ENCODE data around the gene ITGA1. TPM values are rescaled to one million over a fixed set of nuclear protein-coding genes. Genes with fewer than 3 reads are reported as not detected.

ITGA1 gene
- total and polyA plus RNA-seq, 2 of the 8 experiments (the other 6 are each of a cell fraction or from before 2014, with no cell fraction given), result 2.3 to 9.0 TPM

GRCh38 chr5:53002491-53002890 is 214.8 kb downstream of the ITGA1 start:
- Histone ChIP-seq H2AK5ac (ENCODE audit: low read depth, low read length) (no peak overlapping the region), H3K27me3 (replicated peaks in 1 of 4; ENCODE audit: control insufficient read depth in 3 of 4, extremely low read depth in 1 of 4, insufficient read depth in 3 of 4, low read length in 3 of 4) (peaks cover 0 to 1% (median 0%) of the 10 kb centered on the region in 4 experiments; a peak in 1 of 7 replicates), H3K79me2 (ENCODE audit: control insufficient read depth in 1 of 2, insufficient read depth in 2 of 2, low read length in 2 of 2) (no peaks in the 10 kb centered on the region), H2BK120ac (replicated peaks; ENCODE audit: low read depth, low read length) (no peak overlapping the region), H3K4ac (replicated peaks; ENCODE audit: insufficient read length, low read depth, low read length) (no peak overlapping the region), H3K14ac (ENCODE audit: insufficient read length) (no peak overlapping the region), H3K4me2 (ENCODE audit: insufficient read depth in 1 of 2, low read depth in 2 of 2, low read length in 2 of 2) (no peak overlapping the region), H4K8ac (ENCODE audit: extremely low read depth, insufficient read depth, low read length) (no peak overlapping the region), H2BK5ac (ENCODE audit: low read depth, low read length) (no peak overlapping the region), H3K4me1 (replicated peaks in 1 of 4; ENCODE audit: control insufficient read depth in 3 of 4, insufficient read depth in 4 of 4, low read length in 3 of 4) (no peaks in the 10 kb centered on the region), H2BK15ac (ENCODE audit: low read length) (no peak overlapping the region), H3K56ac (replicated peaks; ENCODE audit: insufficient read length, low read depth, low read length) (no peak overlapping the region), H3K4me3 (ENCODE audit: extremely low read depth in 1 of 4, insufficient read depth in 2 of 4, low read depth in 3 of 4, low read length in 4 of 4) (no peak overlapping the region), H3K9ac (replicated peaks in 1 of 4; ENCODE audit: extremely low read depth in 1 of 4, low read depth in 3 of 4, low read length in 3 of 4) (no peak overlapping the region), H4K91ac (replicated peaks; ENCODE audit: insufficient read length, low read length) (no peak overlapping the region), H3K23me2 (ENCODE audit: low read depth, low read length) (no peaks in the 10 kb centered on the region), H2AFZ (ENCODE audit: low read length) (no peak overlapping the region), H3K18ac (ENCODE audit: extremely low read depth, low read length) (no peak overlapping the region), H2BK12ac (ENCODE audit: low read depth, low read length) (no peak overlapping the region), H3K27ac (ENCODE audit: low read depth, low read length) (no peak overlapping the region), H3K23ac (ENCODE audit: insufficient read length) (no peak overlapping the region), H3K79me1 (ENCODE audit: low read depth, low read length) (no peaks in the 10 kb centered on the region), H4K5ac (ENCODE audit: insufficient read length, low read depth, low read length) (no peak overlapping the region), H3K36me3 (ENCODE audit: control insufficient read depth in 2 of 4, insufficient read depth in 4 of 4, low read length in 3 of 4) (no peaks in the 10 kb centered on the region), H2BK20ac (ENCODE audit: low read length) (no peak overlapping the region), H3K9me3 (ENCODE audit: insufficient read depth in 2 of 2, low read depth in 1 of 2, low read length in 1 of 2) (no peaks in the 10 kb centered on the region), H4K20me1 (replicated peaks in 1 of 2; ENCODE audit: control insufficient read depth in 1 of 2, insufficient read depth in 2 of 2, low read length in 2 of 2) (no peaks in the 10 kb centered on the region)
- DNase-seq (ENCODE audit: low read depth in 1 of 2, low spot score in 2 of 2), result no peak
- FAIRE-seq, result no peak
- POLR2A ChIA-PET (ENCODE audit: partially characterized antibody), result no interaction called here
- CTCF ChIA-PET (ENCODE audit: partially characterized antibody), result no interaction called here
- WGBS, 2 experiments (ENCODE audit: extremely low coverage in 1 of 2, insufficient coverage in 1 of 2, insufficient read length in 1 of 2, insufficient replicate concordance in 2 of 2, low coverage in 1 of 2, low lambda C conversion rate in 2 of 2, missing lambda C conversion rate in 1 of 2), result 92% methylated on average over 1 of the region's 1 CpG; no CpG with 5 or more reads in 1 of the 2 experiments
- no peak for TF ChIP-seq RAD21 (IDR thresholded peaks at IDR 0.05 in 1 of 2, conservative IDR thresholded peaks at IDR 0.05 in 1 of 2; ENCODE audit: low read depth in 2 of 2, low read length in 2 of 2)
- TF ChIP-seq E2F6 (IDR thresholded peaks at IDR 0.05), result no peak
- no peak for TF ChIP-seq SIX5 (IDR thresholded peaks at IDR 0.05; ENCODE audit: low read depth, low read length)
- TF ChIP-seq KDM4A (IDR thresholded peaks at IDR 0.05; ENCODE audit: low read depth, low read length, severe bottlenecking), result no peak
- no peak for TF ChIP-seq CTCF (IDR thresholded peaks at IDR 0.05; ENCODE audit: control extremely low read depth in 1 of 3, insufficient read depth in 1 of 3, low read depth in 1 of 3, low read length in 3 of 3)
- no peak for TF ChIP-seq JUND (IDR thresholded peaks at IDR 0.05; ENCODE audit: low read length)
- TF ChIP-seq NANOG (IDR thresholded peaks at IDR 0.05; ENCODE audit: insufficient read depth, low read depth, low read length, poor library complexity, severe bottlenecking), result no peak
- TF ChIP-seq EZH2 (IDR thresholded peaks at IDR 0.05; ENCODE audit: low read depth, low read length, severe bottlenecking), result no peak
- TF ChIP-seq MAFK (IDR thresholded peaks at IDR 0.05; ENCODE audit: low read depth, low read length), result no peak
- no peak for TF ChIP-seq CTBP2 (IDR thresholded peaks at IDR 0.05; ENCODE audit: borderline replicate concordance, insufficient read depth, insufficient read length, low read length)
